Medulla oblongata (tissue), 1 donor: Measurements from ENCODE around the gene RAPGEF2.
"Not testable (repeated sequence)": the region's sequence is repeated elsewhere in the genome, so short reads cannot be mapped to it uniquely, and the experiment has no call there.

ENCODE experiments used
- DNase-seq: peaks from one replicate; pipeline ENCODE4 v3.0.0-alpha.2; 2015; ENCODE audit errors: extremely low spot score

The RAPGEF2 gene

GRCh38 chr4:159366966-159367780 lies 264.3 kb downstream of the RAPGEF2 start:
- no peak for DNase-seq

GRCh38 chr4:159367781-159368080 lies 264.9 kb downstream of the RAPGEF2 start:
- no peak for DNase-seq

DNA sequence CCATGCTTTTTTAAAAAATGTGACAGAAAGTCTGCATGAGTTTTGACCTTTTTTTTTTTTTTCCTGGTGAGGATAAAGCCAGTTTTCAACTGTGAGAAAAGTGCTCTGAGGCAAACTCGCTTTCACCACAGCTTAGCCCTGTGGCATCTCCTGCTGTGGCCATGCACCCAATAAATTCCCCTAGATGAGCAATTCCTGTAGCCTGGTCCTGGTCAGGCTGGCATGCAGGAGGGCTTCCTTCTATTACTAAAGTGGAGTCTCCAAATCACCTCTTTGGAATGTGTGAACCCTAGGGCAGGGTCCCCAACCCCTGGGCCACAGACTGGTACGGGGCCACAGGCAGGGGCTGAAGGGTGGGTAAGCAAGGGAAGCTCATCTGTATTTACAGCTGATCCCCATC lies 265.4 kb downstream of the RAPGEF2 start:
- DNase-seq, result no peak

DNA sequence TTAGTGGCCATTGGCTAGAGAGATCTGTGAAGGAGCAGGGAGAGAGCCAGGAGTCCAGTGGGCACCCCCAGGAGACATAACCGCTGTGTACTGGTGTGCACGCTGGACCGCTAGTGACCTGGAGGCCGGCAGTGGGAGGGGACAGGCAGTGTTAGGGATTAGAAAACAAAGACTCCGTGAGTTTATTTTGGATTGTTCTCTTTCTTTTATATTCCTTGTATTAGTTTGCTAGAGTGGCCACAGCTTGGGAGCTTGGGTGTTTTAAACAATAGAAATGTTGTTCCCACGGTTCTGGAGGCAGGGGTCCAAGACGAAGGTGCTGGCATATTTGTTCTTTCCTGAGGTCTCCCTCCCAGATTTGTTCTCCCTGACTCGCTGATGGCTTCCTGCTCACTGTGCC lies 266.4 kb downstream of the RAPGEF2 start:
- no peak for DNase-seq

GRCh38 chr4:159370286-159370685 lies 267.4 kb downstream of the RAPGEF2 start:
- DNase-seq, result no peak

DNA sequence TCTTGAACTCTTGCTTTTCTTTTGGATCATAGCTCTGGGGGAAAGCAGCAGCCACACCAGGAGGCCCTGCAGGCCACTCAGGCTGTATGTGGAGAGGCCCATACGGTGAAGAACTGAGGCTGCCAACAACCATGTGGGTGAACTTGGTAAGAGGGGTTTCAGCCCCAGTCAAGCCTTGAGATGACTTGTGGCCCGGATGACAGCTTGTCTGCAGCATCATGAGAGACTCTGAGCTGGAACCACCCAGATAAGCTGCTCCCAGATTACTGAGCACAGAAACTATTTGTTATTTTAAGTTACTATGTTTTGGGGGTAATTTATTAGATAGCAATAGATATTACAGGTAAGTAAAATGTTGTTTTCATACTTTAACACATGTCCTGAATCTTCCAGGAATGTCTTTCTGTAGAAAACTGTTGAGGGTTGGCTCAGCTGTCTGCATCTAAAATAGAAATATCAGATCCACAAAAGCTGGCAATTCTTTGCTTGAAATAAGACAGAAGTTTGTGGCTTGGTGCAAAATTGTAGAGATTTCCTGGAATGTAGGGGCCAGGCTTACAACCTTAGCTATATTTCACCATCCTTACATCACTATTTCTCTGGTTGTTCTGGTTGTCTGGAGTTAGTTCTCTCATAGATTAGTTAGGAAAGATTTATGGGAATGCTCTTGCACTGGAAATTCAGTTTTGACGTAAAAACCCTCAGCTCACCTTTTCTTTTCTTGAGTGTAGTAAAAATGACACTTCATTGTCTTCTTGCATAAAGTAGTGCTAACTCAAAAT lies 272.1 kb downstream of the RAPGEF2 start:
- DNase-seq, result no peak

DNA sequence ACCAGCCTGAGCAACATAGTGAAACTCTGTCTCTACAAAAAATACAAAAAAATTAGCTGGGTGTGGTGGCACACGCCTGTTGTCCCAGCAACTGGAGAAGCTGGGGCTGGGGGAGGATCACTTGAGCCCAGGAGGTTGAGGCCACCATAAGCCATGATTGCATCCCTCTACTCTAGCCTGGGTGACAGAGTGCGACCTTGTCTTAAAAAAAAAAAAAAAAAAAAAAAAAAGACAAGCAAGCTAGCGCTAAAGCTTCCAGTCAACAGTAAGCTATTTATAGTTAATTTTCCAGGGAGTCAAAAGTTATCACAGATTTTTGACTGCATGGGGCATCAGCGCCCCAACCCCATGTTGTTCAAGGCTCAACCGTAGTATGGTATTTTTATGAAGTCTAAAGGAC lies 273.4 kb downstream of the RAPGEF2 start:
- no peak for DNase-seq

DNA sequence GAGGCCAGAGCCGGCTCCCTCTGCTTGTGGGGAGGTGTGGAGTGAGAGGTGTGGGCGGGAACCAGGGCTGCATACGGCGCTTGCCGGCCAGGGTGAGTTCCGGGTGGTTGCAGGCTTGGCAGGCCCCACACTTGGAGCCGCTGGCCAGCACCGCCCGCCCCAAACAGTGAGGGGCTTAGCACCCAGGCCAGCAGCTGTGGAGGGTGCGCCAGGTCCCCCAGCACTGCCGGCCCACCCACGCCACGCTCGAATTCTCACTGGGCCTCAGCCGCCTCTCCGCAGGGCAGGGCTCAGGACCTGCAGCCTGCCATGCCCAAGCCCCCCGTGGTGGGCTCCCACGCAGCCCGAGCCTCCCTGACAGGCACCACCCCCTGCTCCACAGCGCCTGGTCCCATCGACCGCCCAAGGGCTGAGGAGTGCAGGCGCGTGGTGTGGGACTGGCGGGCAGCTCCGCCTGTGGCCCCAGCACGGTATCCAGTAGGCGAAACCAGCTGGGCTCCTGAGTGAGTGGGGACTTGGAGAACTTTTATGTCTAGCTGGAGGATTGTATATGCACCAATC lies 275.3 kb downstream of the RAPGEF2 start:
- no peak for DNase-seq

DNA sequence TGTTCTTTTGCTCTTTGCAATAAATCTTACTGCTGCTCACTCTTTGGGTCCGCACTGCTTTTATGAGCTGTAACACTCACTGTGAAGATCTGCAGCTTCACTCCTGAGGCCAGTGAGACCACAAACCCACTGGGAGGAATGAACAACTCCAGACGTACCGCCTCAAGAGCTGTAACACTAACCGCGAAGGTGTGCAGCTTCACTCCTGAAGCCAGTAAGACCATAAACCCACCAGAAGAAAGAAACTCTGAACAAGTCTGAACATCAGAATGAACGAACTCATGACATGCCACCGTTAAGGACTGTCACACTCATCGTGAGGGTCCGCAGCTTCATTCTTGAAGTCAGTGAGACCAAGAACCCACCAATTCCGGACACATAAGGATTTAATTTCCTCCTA lies 276.2 kb downstream of the RAPGEF2 start:
- not testable (repeated sequence) for DNase-seq

DNA sequence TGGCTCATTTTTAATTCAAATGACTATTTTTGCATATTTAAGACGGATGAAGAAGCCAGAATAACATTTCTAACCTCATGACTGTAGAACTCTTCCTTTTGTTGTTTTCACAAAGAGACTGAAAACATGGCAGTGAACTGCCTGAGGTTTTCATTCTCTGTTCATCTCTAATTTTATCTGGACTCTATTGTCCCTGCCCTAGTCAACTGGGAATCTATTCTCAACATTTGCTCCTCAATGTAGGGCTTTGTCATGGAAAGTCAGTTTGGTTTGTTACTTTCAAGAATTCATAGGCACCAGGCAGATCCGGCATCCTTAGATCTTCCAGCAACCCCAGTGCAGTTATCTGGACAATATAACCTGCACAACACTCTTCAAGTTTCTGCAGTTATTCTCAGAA lies 277.0 kb downstream of the RAPGEF2 start:
- no peak for DNase-seq

- DNase-seq, result no peak
Measured at GRCh38 chr4:159382856-159383561, 280.1 kb downstream of the RAPGEF2 start.

GRCh38 chr4:159383562-159383931 lies 280.7 kb downstream of the RAPGEF2 start:
- no peak for DNase-seq

DNA sequence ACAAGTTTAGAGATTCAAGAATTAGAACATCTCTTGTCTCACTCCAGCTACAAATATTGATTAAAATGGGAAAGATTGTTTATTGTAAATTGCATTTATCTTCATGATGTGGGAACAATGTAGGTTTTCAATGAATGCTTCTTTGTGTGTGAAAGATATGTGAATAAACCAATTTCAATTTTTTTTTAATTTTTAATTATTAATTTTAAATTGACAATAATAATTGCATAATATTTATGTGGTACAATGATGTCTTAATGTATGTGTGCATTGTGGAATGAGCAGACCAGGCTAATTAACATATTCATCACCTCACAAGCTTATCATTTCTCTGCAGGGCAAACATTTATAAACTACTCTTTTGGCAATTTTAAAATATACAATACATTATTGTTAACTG lies 281.1 kb downstream of the RAPGEF2 start:
- no peak for DNase-seq

DNA sequence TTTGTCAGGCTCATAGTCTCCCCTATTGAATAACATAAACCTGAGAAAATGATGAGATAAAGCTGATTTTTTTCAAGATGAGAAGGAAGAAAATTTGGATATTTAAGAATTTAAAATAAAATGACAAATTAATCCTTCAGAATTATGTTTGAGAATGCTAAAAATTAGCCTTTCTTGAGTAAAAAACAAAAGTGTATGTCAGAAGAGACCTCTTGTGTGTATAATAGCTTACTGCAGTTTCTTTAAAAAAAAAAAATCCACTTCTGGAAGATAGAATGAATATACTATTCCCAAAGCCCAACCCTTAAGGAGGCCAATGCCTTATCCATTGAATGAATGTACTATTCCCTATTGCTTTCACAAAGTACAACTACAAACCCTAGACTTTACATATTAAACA lies 281.8 kb downstream of the RAPGEF2 start:
- DNase-seq, result no peak

DNA sequence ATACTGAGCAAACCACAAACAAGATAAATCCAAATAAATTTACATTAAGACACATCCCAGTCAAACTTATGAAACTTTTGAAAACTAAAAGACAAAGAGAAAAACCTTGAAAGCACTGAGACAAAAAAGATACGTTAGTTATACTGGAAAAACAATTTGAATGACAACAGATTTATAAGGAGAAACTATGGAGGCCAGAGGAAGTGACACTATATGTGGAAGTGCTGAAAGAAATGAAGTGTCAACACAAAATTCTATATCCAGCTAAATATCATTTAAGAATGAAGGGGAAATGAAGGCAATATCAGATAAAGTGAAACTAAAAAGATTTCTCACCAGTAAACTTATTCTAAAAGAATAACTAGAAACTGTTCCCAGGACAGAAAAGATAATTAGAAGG lies 283.7 kb downstream of the RAPGEF2 start:
- no peak for DNase-seq

DNA sequence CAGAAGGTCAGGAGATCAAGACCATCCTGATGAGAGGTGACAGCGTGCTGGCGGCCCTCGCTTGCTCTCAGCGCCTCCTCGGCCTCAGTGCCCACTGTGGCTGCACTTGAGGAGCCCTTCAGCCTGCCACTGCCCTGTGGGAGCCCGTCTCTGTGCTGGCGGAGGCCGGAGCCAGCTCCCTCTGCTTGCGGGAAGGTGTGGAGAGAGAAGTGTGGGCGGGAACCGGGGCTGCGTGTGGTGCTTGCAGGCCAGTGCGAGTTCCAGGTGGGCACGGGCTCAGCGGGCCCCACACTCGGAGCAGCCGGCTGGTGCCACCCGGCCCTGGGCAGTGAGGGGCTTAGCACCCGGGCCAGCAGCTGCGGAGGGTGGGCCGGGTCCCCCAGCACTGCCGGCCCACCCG lies 286.9 kb downstream of the RAPGEF2 start:
- DNase-seq, result no peak

DNA sequence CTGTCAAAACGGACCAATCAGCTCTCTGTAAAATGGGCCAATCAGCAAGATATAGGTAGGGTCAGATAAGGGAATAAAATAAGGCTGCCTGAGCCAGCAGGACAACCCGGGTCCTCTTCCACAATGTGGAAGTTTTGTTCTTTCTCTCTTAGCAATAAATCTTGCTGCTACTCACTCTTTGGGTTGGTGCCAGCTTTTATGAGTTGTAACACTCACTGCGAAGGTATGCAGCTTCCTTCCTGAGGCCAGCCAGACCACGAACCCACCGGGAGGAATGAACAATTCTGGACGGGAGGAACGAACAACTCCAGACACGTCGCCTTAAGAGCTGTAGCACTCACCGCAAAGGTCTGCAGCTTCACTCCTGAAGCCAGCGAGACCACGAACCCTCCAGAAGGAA lies 287.8 kb downstream of the RAPGEF2 start:
- no peak for DNase-seq

DNA sequence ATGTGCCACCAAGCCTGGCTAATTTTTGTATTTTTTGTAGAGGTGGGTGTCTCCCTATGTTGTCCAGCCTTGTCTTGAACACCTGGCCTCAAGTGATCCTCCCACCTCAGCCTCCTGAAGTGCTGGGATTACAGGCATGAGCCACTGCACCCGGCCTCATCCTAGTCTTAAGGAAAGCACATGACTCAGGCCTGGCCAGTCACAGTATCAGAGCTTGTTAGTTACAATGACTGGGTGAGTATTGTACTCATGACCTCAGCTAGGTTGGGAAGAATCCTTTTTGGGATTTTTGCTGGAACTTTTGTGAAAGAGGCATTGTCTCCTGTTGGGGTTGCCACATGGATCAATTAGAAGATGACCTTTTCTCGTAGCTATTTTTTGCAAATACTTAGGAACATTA lies 292.8 kb downstream of the RAPGEF2 start:
- DNase-seq, result no peak

GRCh38 chr4:159396151-159396550 lies 293.3 kb downstream of the RAPGEF2 start:
- DNase-seq, result no peak

- no peak for DNase-seq
Measured at GRCh38 chr4:159398236-159398638, 295.4 kb downstream of the RAPGEF2 start.

- DNase-seq, result no peak
Measured at GRCh38 chr4:159400558-159401225, 297.8 kb downstream of the RAPGEF2 start.

GRCh38 chr4:159401226-159401712 lies 298.4 kb downstream of the RAPGEF2 start:
- DNase-seq, result no peak
